ENCODE measurements around the gene CYP4F8.
"Not testable (repeated sequence)": the region's sequence is repeated elsewhere in the genome, so short reads cannot be mapped to it uniquely, and the experiment has no call there.

GRCh38 chr19:15607978-15608925 is 6.8 kb upstream of the CYP4F8 start:
- not testable (repeated sequence) for TF ChIP-seq CTCF (conservative IDR thresholded peaks at IDR 0.05; ENCODE audit: low read length); EZH2phosphoT487 (IDR thresholded peaks at IDR 0.05; ENCODE audit: borderline replicate concordance, low read depth, low read length)
